Renal cortex interstitium (tissue), 11 donors: ENCODE data around the gene DNAJC9. TPM values are rescaled to one million over a fixed set of nuclear protein-coding genes. Genes with fewer than 3 reads are reported as not detected.
A peak's percentile ranks its signal among the peaks of the same experiment; 100 is the strongest.

Experiments
- DNase-seq, 11 donors: peaks; one replicate each; pipeline ENCODE4 v3.0.0-alpha.2; 2013; ENCODE audit warnings: low read depth in 9 of 11, low spot score in 4 of 11; ENCODE audit errors: extremely low read depth in 1 of 11
- polyA plus RNA-seq, 3 donors: library from polyadenylated mRNA; unstranded; fragments of 120-200 nt; gene quantifications; one replicate each; pipeline ENCODE4 v1.2.1, GENCODE V29; 2013; ENCODE audit not compliant: insufficient read length in 3 of 3

Gene DNAJC9
- polyA plus RNA-seq, 3 donors = 31.0 to 36.6 (median 31.3) TPM

DNA sequence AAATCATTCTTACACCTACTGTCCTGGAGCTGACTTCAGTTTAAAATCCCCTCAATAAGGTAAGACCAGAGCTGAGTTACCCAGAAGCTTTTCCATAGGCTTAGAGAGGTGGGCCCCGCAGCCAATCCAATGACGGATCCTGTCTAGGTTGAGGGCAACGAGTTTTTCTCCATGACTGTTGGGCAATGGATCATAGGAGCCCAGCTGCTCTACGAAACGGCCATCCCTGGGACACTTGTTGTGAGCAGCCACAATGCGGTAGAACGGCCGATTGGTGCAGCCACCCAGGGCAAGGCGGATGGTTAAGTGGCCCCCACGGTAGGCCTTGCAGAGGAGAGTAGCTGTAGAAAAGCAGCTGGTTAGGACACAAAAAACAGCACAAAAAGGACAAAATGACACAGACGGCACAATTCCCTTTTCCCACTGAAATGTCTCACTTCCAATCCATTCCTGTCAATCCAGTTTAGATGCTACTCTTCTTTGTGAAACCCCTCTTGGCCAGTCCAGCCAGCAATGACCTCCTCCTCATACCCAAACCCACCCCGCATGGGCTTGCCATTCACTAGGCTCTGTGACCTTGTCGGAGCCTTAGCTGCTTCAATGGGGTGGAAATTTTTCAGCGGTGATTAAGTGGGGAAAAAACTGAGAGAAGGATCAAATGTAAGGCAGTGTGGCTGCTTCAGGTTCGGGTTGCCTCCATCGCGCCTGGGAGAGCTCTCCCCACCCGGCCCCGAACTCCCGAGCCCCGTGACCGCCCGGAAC is 4.8 kb upstream of the DNAJC9 start:
- DNase-seq = peak in 1 of 11 donors; percentile 33

DNA sequence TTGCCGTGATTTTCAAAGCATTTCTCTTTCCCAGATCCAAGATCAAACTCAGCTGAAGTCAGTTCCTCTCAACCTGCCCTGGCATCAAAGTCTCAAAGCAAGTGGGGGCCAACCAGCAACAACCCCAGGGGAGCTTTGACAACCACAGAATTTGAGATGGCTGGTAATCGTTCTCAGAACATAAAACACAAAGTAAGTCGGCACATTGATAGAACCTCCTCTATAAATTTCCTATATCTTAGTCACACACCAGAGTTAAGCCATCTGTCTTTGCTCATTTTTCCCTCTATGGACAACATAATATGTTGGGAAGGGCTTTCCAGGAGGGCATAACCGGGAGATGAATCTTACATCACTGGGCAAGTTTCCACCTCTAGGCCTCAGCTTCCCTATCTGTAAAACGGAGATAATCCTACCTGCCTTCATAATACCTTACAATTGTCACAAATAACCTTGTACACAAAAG is 1.2 kb upstream of the DNAJC9 start:
- DNase-seq = no peak

DNA sequence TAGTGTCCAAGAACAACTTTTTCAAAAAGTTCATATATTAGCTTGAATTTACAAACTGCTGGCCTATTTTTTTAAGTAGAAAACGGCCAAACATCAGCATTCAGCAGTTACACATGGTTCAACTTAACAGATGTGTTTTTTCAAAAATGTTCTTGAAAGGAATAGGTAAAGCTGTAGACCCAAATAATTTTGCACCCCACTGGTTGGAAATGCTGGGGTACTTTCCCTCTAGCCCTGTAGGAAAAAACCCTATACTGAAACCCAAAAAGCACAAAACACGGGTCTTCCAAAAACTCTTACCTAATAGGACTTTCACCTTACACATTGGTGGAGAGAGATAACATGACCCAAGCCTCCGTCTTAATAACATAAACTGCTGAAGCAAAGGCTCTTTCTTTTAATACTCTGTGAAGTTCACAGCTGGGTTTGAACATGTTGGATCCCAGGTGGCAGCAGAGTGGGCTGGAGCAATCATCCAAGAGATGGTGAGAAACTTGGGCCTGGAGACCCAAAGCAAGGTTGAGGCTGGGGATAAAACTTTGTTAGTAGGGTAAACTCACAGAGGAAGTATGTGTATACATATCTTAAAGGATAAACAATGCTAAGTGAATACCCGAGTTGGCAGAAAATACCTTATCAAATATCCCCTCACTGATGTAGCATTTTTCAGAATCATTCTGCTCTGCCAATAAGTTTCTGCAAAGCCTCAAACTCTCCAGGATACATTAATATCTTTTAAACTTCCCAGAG is 629 bp upstream of the DNAJC9 start:
- DNase-seq = no peak

DNA sequence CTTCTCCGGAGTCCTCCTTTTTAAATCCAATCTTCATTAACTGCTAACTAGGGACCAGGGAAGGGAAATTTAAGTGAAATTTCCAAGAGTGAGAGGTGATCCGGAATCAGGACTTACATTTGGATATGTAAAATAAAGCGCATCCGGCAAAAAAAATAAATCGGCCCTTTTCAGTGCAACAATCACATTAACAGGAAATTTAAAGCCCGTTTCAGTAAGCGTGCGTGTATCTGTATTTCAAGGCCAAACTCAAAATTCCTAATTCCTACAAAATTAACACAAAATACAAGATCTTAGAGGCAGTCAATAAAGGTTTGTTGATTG is 771 bp downstream of the DNAJC9 start:
- no peak for DNase-seq

DNA sequence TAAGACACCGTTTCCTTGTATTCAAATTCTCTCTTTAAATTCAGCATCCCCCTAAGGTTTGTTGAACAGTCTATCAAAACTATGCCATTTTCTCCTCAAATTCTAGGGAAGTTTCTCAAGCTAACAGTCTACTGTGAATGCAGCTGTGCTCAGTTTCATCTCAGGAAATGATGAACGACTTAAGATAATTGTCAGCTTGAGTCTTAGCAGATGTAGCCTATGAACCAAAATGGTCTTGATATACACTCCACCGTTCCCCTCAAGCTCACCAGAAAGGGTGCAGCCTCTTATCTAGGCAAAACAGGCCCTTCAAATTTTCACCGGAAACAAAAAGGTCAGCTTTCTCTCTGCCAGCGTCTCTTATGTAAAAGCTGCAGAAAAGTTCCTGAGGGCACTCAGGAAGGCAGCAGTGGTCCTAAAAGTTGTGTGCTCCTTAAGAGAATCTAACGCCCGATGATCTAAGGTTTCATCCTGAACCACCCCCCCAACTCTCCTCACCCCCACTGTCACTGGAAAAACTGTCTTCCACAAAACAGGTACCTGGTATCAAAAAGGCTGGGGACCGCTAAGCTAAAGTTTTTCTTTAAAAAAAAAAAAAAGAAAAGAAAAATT is 2.1 kb downstream of the DNAJC9 start:
- no peak for DNase-seq

DNA sequence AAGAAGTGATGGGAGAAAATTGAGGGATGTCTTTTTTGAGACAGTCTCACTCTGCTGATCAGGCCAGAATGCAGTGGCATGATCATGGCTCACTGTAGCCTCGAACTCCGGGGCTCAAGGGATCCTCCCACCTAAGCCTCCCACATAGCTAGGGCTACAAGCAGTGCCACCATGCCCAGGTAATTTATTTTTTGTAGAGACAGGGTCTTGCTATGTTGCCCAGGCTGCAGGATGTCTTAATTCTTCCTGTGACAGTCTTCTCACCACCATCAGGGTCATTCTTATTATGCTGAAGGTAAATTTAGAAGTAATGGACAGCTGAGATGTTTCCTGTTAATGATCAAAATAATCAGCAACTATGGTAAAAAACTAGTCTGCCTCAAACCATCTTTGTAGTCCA is 7.1 kb downstream of the DNAJC9 start:
- no peak for DNase-seq

DNA sequence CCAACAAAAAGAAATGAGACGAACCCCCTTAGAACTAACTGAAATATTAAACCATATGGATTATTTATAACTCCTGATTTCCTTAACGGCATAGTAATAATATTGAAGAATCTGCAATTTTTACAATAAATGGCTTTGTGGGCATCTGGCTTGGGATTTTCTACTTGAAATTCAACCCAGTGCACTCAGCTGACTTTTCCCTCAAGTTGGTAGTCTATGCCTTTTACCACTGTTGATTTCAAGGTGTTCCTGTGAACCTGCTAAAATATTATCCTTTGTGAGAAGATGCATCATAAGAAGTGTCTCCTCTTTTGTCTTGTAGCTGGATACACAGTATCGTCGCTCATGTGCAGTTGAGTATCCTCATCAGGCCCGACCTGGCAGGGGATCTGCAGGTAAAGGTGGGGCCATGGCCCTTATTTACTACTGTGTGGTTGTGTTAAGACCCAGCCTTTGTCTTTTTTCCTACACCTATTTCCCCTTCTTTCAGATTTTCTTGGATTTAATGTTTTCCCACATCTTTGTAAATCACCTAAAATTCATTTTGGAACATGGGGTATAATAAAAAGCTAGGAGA is 8.0 kb downstream of the DNAJC9 start:
- DNase-seq = no peak

DNA sequence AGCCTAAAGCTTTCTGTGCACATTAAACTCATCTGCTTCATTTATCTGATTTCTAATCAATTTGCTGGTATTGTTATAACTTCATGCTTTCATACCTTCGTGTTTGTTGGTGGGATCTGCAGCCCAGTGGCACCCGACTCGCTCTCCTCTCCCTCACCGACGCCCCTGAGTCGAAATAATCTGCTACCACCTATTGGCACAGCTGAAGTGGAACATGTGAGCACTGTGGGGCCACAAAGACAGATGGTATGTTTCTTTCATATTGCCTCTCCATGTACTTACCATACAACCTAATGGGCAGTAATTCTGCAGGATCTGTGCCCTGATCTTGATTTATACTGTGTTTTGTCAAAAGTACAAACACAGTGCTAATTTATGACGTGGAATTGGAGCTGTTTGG is 12.4 kb downstream of the DNAJC9 start:
- no peak for DNase-seq

DNA sequence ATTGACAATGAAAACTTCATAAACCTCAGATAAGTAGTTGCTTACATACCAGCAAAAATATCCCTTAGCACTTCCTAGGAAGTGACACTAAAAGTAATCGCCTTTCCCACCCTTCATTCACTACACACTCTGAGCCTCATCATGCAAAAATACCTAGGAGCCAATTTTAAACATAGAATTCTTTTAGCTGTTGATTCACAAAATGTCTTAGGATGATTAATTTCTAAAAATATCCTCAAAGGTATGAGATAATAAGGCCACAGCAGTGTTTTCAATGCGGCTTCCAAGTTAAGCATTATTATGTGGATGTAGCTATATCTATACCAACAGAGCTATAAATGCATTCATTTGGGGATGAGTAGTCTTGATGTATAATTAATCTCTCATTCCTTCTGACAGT is 13.2 kb downstream of the DNAJC9 start:
- DNase-seq = no peak

DNA sequence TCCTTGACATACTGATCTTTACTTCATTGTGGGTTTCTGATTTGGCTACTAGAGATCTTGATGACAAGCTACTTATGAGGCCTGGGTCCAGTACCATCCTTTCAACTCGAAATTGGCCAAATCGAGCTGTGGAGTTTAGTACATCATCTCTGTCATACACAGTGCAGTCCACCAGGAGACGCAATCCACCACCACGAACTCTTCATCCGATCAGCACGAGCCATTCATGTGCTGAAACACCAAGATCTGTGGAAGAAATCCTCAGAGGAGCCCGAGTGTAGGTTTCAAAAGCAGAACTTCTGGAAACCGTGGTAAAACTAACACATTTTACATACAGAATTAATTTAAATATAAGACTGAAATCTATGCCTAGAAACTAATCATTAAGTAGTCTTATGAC is 14.2 kb downstream of the DNAJC9 start:
- no peak for DNase-seq

DNA sequence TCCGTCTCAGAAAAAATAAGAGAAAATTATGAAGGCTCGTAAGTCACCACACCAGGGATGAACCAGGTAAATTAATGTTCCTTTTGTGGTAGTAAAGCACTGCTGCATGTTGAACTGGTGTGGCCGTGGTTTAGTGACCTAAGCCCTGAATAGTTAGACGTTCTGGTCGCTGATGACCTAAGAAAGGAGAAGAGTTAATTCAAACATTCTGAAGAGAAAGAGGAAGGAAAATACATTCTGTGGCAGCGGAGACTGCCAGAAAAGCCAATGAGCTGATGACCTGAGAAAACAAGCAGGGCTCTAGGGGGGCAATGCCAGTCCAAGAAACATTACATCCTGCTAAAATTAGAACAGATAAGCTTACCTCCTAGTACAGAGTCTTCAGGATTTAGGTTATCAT is 17.5 kb downstream of the DNAJC9 start:
- no peak for DNase-seq

DNA sequence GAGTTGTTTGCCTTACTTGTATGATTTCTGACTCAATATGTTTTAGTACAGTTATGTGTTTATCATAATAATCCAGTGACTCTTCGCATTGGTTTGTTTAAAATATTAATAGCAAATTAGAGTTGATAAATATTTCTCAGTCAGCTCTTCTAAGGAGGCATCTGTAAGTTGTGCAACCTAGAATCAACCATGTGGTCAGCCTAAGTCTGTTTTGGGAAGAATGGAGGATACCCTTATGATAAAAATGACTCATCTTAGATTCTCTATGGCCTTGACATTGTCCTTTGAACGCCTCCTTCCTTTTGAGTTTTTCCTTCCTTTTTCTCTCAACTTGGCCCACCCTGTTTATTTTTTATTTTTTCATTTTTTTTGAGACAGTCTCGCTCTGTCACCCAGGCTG is 18.8 kb downstream of the DNAJC9 start:
- no peak for DNase-seq

DNA sequence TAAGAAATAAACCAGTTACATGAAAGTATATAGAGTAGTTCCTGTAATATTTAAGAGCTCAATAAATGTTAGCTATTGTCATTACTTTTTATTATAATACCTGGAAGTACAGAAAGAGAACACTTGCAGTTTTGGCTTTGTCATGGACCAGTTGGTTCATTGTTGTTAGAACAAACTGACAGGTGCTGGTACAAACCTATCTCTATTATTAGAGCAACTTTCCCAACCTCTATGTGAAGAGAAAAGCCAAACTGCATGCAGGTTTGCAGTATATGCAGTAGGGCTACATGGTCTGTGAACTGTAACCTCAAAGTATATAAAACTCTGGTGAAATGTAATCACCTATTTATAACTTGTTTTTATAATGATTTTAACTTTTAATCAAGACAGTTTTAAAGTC is 20.4 kb downstream of the DNAJC9 start:
- DNase-seq = no peak

DNA sequence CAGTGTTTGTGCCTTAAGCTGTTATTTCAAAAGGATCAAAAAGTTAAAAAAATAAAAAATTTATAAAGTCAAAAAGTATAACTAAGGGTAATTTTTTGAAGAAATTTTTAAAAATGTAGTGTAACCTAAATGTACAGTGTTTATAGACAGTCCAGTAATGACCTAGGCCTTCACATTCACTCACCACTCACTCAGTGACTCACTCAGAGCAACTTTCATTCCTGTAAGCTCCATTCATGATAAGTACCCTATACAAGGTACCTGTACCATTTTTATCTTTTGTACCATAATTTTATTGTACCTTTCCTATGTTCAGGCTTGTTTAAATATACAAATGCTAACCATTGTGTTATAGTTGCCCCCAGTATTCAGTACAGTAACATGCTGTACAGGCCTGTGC is 21.5 kb downstream of the DNAJC9 start:
- no peak for DNase-seq

DNA sequence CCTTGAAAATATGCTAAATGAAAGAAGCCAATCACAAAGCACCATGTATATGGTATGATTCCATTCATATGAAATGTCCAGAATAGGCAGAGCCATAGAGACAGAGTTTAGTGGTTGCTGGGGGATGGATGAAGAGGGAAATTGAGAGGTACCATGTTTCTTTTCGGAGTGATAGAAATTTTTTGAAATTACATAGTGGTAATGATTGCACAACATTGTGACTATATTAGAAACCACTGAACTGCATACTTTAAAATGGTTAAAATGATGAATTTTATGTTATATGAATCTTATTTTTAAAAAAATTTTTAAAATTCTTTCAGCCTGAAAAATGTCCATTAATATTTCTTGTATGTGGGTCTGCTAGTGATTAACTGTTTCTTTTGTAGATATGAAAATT is 26.1 kb downstream of the DNAJC9 start:
- DNase-seq = no peak

DNA sequence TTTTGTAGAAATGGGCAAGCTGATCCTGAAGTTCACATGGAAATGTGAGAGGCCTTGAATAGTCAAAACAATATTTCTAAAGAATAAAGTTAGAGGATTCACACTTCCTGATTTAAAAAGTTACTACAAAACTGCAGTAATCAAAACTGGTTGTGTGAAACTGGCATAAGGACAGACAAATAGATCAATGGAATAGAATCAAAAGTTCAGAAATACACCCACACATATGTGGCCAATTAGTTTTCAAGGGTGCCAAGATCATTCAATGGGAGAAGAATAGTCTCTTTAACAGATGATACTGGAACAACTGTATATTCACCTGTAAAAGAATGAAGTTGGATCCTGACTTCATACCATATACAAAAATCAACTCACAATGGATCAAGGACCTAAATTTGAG is 27.7 kb downstream of the DNAJC9 start:
- no peak for DNase-seq

DNA sequence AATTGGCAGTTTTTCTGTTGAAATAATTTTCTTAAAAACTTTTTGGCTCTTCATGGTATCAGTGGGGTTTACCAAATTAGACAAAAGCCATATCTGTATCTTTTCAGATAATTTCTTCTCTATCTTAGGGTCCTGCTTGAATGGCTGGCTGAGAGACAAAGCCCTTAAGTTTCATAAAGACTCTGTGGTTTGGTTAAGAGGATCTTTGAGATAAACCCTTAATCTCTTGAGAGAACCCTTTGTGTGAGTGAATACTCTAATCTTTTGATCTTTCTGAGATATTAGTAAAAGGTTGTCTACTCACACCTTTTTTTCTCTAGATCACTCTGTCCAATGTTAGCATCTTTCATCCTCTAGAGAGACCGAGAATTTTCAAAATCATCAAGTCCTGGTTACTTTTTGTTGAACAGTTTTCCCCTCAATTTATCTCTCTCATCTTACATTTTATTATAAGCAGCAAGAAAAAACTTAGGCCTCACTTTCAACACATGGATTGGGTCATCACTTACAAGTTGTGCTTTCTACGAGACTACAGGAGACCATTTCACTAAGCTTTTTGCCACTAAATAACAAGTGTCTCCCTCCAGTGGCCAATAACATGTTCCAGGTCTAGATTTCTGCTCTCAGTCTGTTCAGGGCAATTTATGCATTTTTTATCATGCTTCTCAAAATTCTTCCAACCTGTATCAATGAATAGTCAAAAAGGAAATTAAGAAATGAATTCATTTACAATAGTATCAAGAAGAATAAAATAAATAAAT is 28.4 kb downstream of the DNAJC9 start:
- no peak for DNase-seq

DNA sequence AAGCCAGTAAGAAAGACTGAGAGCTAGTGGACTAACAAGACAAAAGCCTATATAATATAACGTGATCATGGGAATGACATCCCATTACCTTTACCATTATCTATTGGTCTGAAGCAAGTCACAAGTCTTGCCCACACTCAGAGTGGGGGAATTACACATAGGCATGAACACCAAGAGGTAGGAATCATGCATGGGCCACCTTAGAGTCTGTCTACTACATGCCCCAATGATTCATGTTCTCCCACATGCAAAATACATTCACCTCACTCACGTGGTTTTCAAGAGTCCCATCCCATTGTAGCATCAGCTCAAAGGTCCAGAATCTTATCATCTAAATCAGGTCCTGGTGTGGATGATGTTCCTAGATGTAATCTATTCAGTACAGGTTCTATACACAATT is 29.4 kb downstream of the DNAJC9 start:
- DNase-seq = no peak

DNA sequence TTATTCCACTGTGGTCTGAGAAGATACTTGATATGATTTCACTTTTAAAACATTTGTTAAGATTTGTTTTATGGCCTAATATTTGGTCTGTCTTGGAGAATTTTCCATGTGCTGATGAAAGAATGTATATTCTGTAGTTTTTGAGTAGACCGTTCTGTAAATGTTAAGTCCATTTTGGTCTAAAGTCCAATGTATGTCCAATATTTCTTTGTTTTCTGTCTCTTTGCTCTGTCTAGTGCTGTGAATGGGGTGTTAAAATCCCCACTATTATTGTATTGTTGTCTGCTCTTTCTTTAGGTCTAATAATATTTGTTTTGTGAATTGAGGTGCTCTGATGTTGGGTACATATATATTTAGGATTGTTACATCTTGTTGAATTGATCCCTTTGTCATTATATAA is 31.3 kb downstream of the DNAJC9 start:
- no peak for DNase-seq
